GM12878 (cell line): ENCODE measurements around the gene CFAP53. TPM values are rescaled to one million over a fixed set of nuclear protein-coding genes. Genes with fewer than 3 reads are reported as not detected.

ENCODE experiments used
- ATAC-seq: fragments of 200-7000 bp; cut with Tn5 transposase; 3 replicates; pipeline ENCODE4 v1.9.1; 2020; ENCODE audit warnings: mild to moderate bottlenecking, moderate library complexity
- BruUV-seq: library from RNA; stranded (reverse); fragments of 400-500 nt; replicated peaks from 2 replicates; lab custom pipeline; 2021; lab: Mats Ljungman, UMichigan
- CTCF ChIA-PET: fragments of 300-600 bp; sonication (Branson Sonifier 250); formaldehyde crosslinking; extraction: SDS; loops from one replicate; lab custom pipeline; 2021; ENCODE audit warnings: inconsistent platforms; lab: Yijun Ruan, JAX
- POLR2A ChIA-PET: fragments of 350-600 bp; formaldehyde crosslinking; extraction: SDS; loops from one replicate; lab custom pipeline; 2021; ENCODE audit warnings: inconsistent platforms; lab: Charles Lee
- RAD21 ChIA-PET: fragments of 300-600 bp; sonication (Branson Sonifier 250); formaldehyde crosslinking; loops from one replicate; lab custom pipeline; 2023; ENCODE audit warnings: antibody characterized with exemption; ENCODE audit not compliant: unreplicated experiment; lab: Charles Lee
- SMC1A ChIA-PET: fragments of 300-600 bp; sonication (Branson Sonifier 250); formaldehyde crosslinking; loops from one replicate; lab custom pipeline; 2023; ENCODE audit not compliant: unreplicated experiment, uncharacterized antibody; lab: Charles Lee
- DNase-seq: peaks from one replicate; pipeline ENCODE4 v3.0.0-alpha.2; 2011; ENCODE audit warnings: low read depth, low spot score
- FAIRE-seq: peaks from 3 replicates; lab custom pipeline; 2011; peaks lifted over from hg19 to GRCh38; lab: Jason Lieb, UNC
- H2AFZ ChIP-seq: 2 replicates; pipeline ENCODE4 v1.6.0; 2011; ENCODE audit warnings: low read depth, low read length, control low read depth; ENCODE audit not compliant: control insufficient read depth
- H3K27ac ChIP-seq: 2 replicates; pipeline ENCODE4 v1.5.1; 2011; ENCODE audit warnings: control low read depth; ENCODE audit not compliant: control insufficient read depth, insufficient read depth
- H3K27me3 ChIP-seq, 2 experiments: replicated peaks in 1 of 2; 2 replicates each; pipeline versions ENCODE4 v1.6.0 to v1.6.1; 2011; ENCODE audit warnings: low read length in 1 of 2; ENCODE audit not compliant: control insufficient read depth in 2 of 2, insufficient read depth in 2 of 2
- H3K36me3 ChIP-seq, 2 experiments: 2 replicates each; pipeline ENCODE4 v1.5.1; 2011; ENCODE audit warnings: low read length in 1 of 2; ENCODE audit not compliant: control insufficient read depth in 2 of 2, insufficient read depth in 2 of 2
- H3K4me1 ChIP-seq: 2 replicates; pipeline ENCODE4 v1.6.1; 2011; ENCODE audit warnings: mild to moderate bottlenecking, low read length, moderate library complexity, mixed read lengths; ENCODE audit not compliant: control insufficient read depth, insufficient read depth
- H3K4me2 ChIP-seq: 2 replicates; pipeline ENCODE4 v1.6.0; 2011; ENCODE audit warnings: control low read depth; ENCODE audit not compliant: control insufficient read depth, insufficient read depth
- H3K4me3 ChIP-seq: fragments of 200-600 bp; sonication (generic); 2 replicates; pipeline ENCODE4 v1.5.1; 2016
- H3K79me2 ChIP-seq: 2 replicates; pipeline ENCODE4 v1.6.0; 2011; ENCODE audit warnings: low read length; ENCODE audit not compliant: control insufficient read depth, insufficient read depth
- H3K9ac ChIP-seq: 2 replicates; pipeline ENCODE4 v1.8.0; 2011; ENCODE audit warnings: low read length, control low read depth, mixed read lengths; ENCODE audit not compliant: control insufficient read depth, insufficient read depth
- H3K9me3 ChIP-seq: replicated peaks from 3 replicates; pipeline ENCODE4 v1.5.1; 2011; ENCODE audit warnings: mild to moderate bottlenecking, low read length; ENCODE audit not compliant: control insufficient read depth, insufficient read depth
- H4K20me1 ChIP-seq: 2 replicates; pipeline ENCODE4 v1.6.0; 2011; ENCODE audit not compliant: control insufficient read depth, insufficient read depth
- CREB1 ChIP-seq: IDR thresholded peaks from 2 replicates; pipeline ENCODE4 v1.6.1; 2012; ENCODE audit warnings: low read depth, mild to moderate bottlenecking, inconsistent platforms
- CREM ChIP-seq: IDR thresholded peaks from 2 replicates; pipeline ENCODE4 v1.6.1; 2014; ENCODE audit warnings: antibody characterized with exemption, low read depth
- E2F4 ChIP-seq: IDR thresholded peaks from 2 replicates; pipeline ENCODE4 v1.6.1; 2012; ENCODE audit warnings: low read depth, low read length, improper control_type of control experiment
- MAX ChIP-seq: IDR thresholded peaks from 2 replicates; pipeline ENCODE4 v1.6.1; 2012; ENCODE audit warnings: low read depth, low read length, improper control_type of control experiment
- MXI1 ChIP-seq: fragments of 150-350 bp; IDR thresholded peaks from 2 replicates; pipeline ENCODE4 v1.6.1; 2011; ENCODE audit warnings: low read depth, mild to moderate bottlenecking, inconsistent platforms, low read length, improper control_type of control experiment
- POLR2A ChIP-seq: IDR thresholded peaks from 2 replicates; pipeline ENCODE4 v1.6.1; 2011; ENCODE audit warnings: low read depth, mild to moderate bottlenecking, low read length
- POLR2AphosphoS5 ChIP-seq: IDR thresholded peaks from 2 replicates; pipeline ENCODE4 v1.6.1; 2011; ENCODE audit warnings: mild to moderate bottlenecking, low read length, inconsistent platforms
- PRDM15 ChIP-seq: fragments of 450-650 bp; formaldehyde crosslinking; IDR thresholded peaks from 2 replicates; pipeline ENCODE4 v1.4.0; 2020; ENCODE audit warnings: mild to moderate bottlenecking, moderate library complexity
- RAD21 ChIP-seq: IDR thresholded peaks from 2 replicates; pipeline ENCODE4 v1.6.1; 2011; ENCODE audit warnings: mild to moderate bottlenecking, low read depth, low read length, moderate library complexity; ENCODE audit not compliant: insufficient read depth
- SIN3A ChIP-seq: IDR thresholded peaks from 2 replicates; pipeline ENCODE4 v1.6.1; 2012; ENCODE audit warnings: low read depth, low read length, improper control_type of control experiment
- SUPT20H ChIP-seq: IDR thresholded peaks from 2 replicates; pipeline ENCODE4 v1.6.1; 2011; ENCODE audit warnings: low read depth, mild to moderate bottlenecking, low read length, moderate library complexity, borderline replicate concordance; ENCODE audit not compliant: control insufficient read depth
- TAF1 ChIP-seq: IDR thresholded peaks from 2 replicates; pipeline ENCODE4 v1.6.1; 2011; ENCODE audit warnings: mild to moderate bottlenecking, low read depth, low read length, borderline replicate concordance
- WGBS: methylation state at CpG from one replicate; pipeline ENCODE4 v1.1.6; 2016; ENCODE audit warnings: low lambda C conversion rate; ENCODE audit not compliant: insufficient replicate concordance, insufficient coverage; ENCODE audit errors: missing lambda C conversion rate; 5-methylcytosine and 5-hydroxymethylcytosine counted together
- in situ Hi-C: fragments of 300-500 bp; cut with MboI; formaldehyde crosslinking; loops from 9 replicates; pipeline ENCODE4 v1.14.3; 2018; ENCODE audit warnings: mixed read lengths
- intact Hi-C: fragments of 100-400 bp; cut with micrococcal nuclease; formaldehyde crosslinking; loops from one replicate; pipeline ENCODE4 v1.14.2; 2022; ENCODE audit not compliant: unreplicated experiment
- polyA plus RNA-seq, 11 experiments: library from polyadenylated mRNA; depleted of rRNA in 4 of 11; unstranded in 6 of 11; stranded (reverse) in 5 of 11; fragments of >200 nt; fragmentation: Nextera tagmentation in 4 of 11; fragmentation: Illumina TruSeq in 1 of 11; extraction: Ambion mirVana in 4 of 11; extraction: Trizol in 1 of 11; gene quantifications; 1 replicate in 1 of 11; 2 replicates in 10 of 11; pipeline versions ENCODE4 v1.2.1 to v1.2.3, GENCODE V29; 2011 to 2016; ENCODE audit warnings: inconsistent platforms in 2 of 11, missing spikeins in 2 of 11, low read depth in 1 of 11
- total RNA-seq, 4 experiments: library from RNA; depleted of rRNA in 3 of 4; stranded (reverse); fragments of >200 nt in 3 of 4; fragmentation: Illumina TruSeq in 1 of 4; extraction: Trizol in 1 of 4; gene quantifications; 2 replicates each; pipeline versions ENCODE4 v1.2.1 to v1.2.3, GENCODE V29; 2013 to 2021

Gene CFAP53
- total and polyA plus RNA-seq, 10 of the 15 experiments (the other 5 are each of a cell fraction or from before 2014, with no cell fraction given) = 0.05 to 0.31 (median 0.12) TPM; not detected in 1

GRCh38 chr18:50273203-50274043 is 7.1 kb upstream of the CFAP53 start:
- in situ Hi-C loops (no loop called here), intact Hi-C loops (no loop called here)
- FAIRE-seq = no peak
- H4K20me1 ChIP-seq = no peaks in the 10 kb centered on the region
- H3K27ac ChIP-seq = no peak overlapping the region
- ChIA-PET POLR2A (interaction anchor here (0.5 kb wide), 1 partner anchor 1339 kb away, joined by 3 read pairs; no protein-coding TSS in a partner anchor), SMC1A (interaction anchor here (1.2 kb wide), 1 partner anchor 116 kb away, joined by 3 read pairs; no protein-coding TSS in a partner anchor), CTCF (no interaction called here)
- peaks cover 7% of the 10 kb centered on the region; the same call in 1 of the 2 replicates for H3K4me1 ChIP-seq
- no peak overlapping the region for H2AFZ ChIP-seq
- peaks cover 6% of the 10 kb centered on the region for H3K79me2 ChIP-seq
- no TSS peak for BruUV-seq
- no peaks in the 10 kb centered on the region for H3K27me3 ChIP-seq
- H3K9ac ChIP-seq = no peak overlapping the region
- H3K36me3 ChIP-seq = peaks cover 46 to 68% of the 10 kb centered on the region in 2 experiments
- no peak overlapping the region for H3K4me3 ChIP-seq
- H3K9me3 ChIP-seq = no peaks in the 10 kb centered on the region
- TF ChIP-seq MAX = no peak
- no peak for TF ChIP-seq SIN3A
- TF ChIP-seq POLR2A = no peak
- no peak for TF ChIP-seq MXI1
- TF ChIP-seq PRDM15 = no peak
- TF ChIP-seq RAD21 = no peak
- TF ChIP-seq SUPT20H = no peak
- no peak for TF ChIP-seq E2F4
- TF ChIP-seq CREM = no peak
- TF ChIP-seq CREB1 = no peak
- no peak for TF ChIP-seq POLR2AphosphoS5
- TF ChIP-seq TAF1 = no peak
- TF ChIP-seq, all 136 proteins: peak for 0
- H3K4me2 ChIP-seq = no peak overlapping the region
- ATAC-seq = no peak
- WGBS = 97% methylated on average over 23 of the region's 23 CpGs
- RAD21 ChIA-PET = no interaction called here
- DNase-seq = no peak
